Measurements from ENCODE around the gene PDE6B. TPM values are rescaled to one million over a fixed set of nuclear protein-coding genes. Genes with fewer than 3 reads are reported as not detected.

PDE6B gene
- total RNA-seq, 1 donor from 2014 or later = 2.3 TPM

DNA sequence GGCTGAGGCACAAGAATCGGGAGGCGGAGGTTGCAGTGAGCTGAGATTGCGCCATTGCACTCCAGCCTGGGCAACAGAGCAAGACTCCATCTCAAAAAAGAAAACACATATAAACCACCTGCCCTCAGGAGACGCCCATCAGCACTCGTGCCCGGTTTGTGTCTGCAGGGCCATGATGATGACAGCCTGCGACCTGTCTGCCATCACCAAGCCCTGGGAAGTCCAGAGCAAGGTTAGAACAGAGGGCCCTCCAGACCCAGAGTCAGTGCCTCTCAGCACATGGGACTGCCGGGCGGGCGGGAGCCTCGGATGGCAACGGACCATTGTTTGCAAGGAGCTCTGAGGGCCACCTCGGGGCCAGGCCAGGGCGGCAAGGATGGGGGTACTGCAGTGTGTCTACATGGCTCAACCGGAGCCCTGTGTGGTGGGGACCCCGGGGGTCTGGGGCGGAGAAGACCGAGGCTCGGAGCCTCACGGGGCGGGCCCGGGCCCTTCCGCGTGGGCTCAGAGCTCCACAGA lies 39.4 kb downstream of the PDE6B start:
- Mint-ChIP-seq H3K36me3 (ENCODE audit: low read depth) (no peaks in the 10 kb centered on the region), H3K4me1 (ENCODE audit: low read depth) (peaks cover 2% of the 10 kb centered on the region), H3K9me3 (ENCODE audit: low read depth) (no peaks in the 10 kb centered on the region), H3K27me3 (ENCODE audit: low read depth) (no peaks in the 10 kb centered on the region), H3K27ac (ENCODE audit: unreplicated experiment) (no peak overlapping the region), H3K4me3 (ENCODE audit: unreplicated experiment) (no peak overlapping the region)
- TF ChIP-seq, protein P1, sequence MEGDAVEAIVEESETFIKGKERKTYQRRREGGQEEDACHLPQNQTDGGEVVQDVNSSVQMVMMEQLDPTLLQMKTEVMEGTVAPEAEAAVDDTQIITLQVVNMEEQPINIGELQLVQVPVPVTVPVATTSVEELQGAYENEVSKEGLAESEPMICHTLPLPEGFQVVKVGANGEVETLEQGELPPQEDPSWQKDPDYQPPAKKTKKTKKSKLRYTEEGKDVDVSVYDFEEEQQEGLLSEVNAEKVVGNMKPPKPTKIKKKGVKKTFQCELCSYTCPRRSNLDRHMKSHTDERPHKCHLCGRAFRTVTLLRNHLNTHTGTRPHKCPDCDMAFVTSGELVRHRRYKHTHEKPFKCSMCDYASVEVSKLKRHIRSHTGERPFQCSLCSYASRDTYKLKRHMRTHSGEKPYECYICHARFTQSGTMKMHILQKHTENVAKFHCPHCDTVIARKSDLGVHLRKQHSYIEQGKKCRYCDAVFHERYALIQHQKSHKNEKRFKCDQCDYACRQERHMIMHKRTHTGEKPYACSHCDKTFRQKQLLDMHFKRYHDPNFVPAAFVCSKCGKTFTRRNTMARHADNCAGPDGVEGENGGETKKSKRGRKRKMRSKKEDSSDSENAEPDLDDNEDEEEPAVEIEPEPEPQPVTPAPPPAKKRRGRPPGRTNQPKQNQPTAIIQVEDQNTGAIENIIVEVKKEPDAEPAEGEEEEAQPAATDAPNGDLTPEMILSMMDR (IDR thresholded peaks at IDR 0.05) = no peak
- DNase-seq (ENCODE audit: low spot score) = peak; percentile 89

DNA sequence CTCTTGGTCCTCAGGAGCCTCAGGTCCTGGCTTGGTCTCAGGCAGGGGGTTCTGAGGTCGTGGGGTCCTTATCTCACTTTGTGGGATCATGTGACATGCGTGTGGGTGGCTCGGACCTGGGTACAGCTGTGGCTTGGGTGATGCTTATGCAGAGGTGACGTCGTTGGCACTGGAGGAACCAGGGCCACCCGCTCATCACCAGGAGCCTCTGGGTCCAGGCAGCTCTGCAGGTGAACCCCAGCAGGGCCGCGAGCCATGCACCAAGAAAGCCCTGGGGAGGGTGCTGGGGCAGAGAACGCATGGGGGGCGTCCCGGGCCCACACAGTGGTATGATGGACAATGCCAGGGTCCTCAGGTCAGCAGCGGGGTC lies 40.0 kb downstream of the PDE6B start:
- no peaks in the 10 kb centered on the region for H3K36me3 Mint-ChIP-seq (ENCODE audit: low read depth)
- TF ChIP-seq, protein P1 (IDR thresholded peaks at IDR 0.05) = no peak
- no peak overlapping the region for H3K27ac Mint-ChIP-seq (ENCODE audit: unreplicated experiment)
- no peak overlapping the region for H3K4me3 Mint-ChIP-seq (ENCODE audit: unreplicated experiment)
- no peaks in the 10 kb centered on the region for H3K9me3 Mint-ChIP-seq (ENCODE audit: low read depth)
- H3K4me1 Mint-ChIP-seq (ENCODE audit: low read depth) = peaks cover 2% of the 10 kb centered on the region
- DNase-seq (ENCODE audit: low spot score) = peak; percentile 87
- H3K27me3 Mint-ChIP-seq (ENCODE audit: low read depth) = no peaks in the 10 kb centered on the region

DNA sequence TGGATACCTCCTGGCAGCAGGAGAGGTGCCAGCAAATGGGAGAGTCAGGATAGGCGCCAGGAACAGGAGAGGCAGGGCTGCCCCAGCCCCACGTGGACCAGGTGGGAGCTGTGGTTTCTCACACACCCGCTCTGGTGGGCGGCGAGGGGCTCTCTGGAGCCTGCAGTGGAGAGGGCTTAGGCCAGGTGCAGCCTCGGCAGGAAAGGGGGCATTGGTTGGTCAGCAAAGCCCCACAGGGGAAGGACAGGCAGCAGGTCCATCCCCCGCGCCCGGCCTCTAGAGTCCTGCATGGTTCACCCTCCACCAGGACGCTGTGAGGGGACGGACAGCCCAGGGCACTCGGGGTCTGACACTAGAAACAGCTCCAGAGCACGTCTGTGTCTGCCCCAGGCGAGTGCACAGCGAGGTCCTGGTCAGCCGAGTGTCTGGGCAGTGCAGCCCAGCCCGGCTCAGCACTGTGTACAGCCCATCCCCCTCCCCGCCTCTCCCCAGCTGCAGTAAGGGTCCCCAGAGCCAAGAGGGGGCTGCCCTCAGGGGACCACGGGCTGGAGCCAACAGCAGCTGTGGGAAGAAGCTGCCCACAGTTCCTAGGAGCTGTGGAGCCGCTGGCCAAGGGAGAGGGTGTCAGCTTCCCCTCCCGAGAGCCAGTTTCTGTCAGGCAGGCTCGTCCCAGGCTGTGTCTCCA lies 40.5 kb downstream of the PDE6B start:
- no peak for DNase-seq (ENCODE audit: low spot score)
- Mint-ChIP-seq H3K27me3 (ENCODE audit: low read depth) (no peaks in the 10 kb centered on the region), H3K36me3 (ENCODE audit: low read depth) (peaks cover 2% of the 10 kb centered on the region), H3K27ac (ENCODE audit: unreplicated experiment) (no peak overlapping the region), H3K4me1 (ENCODE audit: low read depth) (peaks cover 2% of the 10 kb centered on the region), H3K9me3 (ENCODE audit: low read depth) (no peaks in the 10 kb centered on the region), H3K4me3 (ENCODE audit: unreplicated experiment) (no peak overlapping the region)
- TF ChIP-seq, protein P1 (IDR thresholded peaks at IDR 0.05) = no peak

DNA sequence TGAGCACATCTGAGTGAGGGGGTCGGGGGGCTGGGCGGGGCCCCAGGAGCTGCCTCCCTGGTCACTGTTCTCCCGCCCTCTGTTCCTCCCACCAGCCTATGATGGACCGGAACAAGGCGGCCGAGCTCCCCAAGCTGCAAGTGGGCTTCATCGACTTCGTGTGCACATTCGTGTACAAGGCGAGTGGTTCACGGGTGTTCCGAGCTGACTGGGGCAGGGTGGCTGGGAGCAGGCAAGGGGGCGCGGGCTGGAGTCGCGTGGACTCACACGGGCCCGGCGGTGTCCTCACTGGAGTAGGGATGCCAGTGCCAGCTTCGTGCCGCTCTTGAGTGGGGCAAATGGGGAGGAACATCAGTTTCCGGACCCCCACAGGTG lies 41.0 kb downstream of the PDE6B start:
- peaks cover 4% of the 10 kb centered on the region for H3K36me3 Mint-ChIP-seq (ENCODE audit: low read depth)
- H3K4me1 Mint-ChIP-seq (ENCODE audit: low read depth) = peaks cover 2% of the 10 kb centered on the region
- TF ChIP-seq, protein P1 (IDR thresholded peaks at IDR 0.05) = no peak
- no peak for DNase-seq (ENCODE audit: low spot score)
- H3K27me3 Mint-ChIP-seq (ENCODE audit: low read depth) = no peaks in the 10 kb centered on the region
- H3K9me3 Mint-ChIP-seq (ENCODE audit: low read depth) = no peaks in the 10 kb centered on the region
- H3K4me3 Mint-ChIP-seq (ENCODE audit: unreplicated experiment) = no peak overlapping the region
- H3K27ac Mint-ChIP-seq (ENCODE audit: unreplicated experiment) = peak overlapping the region; percentile 27

DNA sequence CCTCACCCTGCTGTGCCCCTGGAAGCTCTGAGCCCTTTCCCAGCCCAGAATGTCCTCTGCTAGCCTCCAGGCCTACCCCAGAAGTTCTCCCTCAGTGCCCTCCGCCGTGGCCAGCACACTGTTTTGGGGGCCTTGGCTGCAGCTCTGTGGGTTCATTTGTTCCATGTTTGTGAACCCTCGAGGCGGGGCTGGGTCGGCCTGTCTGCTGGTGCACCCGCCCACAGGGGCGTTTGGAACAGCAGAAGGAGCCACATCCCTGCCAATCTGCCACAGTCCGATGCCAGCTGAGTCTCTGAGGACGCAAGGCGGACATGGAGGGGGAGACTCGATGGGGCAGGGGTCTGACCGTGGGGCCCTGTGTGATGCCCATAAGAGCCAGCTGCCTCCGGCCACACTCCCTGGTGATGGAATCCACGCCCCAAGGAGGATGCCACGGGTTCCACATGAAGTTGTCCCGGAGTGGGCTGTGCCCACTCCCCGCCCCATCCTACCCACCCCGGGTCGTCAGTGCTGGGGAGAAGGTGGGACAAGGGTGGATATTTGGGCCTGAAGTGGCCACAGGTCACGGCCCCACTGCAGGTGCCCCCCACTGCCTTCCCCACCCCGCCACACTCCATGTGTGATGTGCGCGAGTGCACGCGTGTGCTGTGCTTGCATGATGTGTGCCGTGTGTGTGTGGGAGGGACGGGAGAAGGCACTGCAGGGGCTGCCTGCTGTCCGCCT lies 41.6 kb downstream of the PDE6B start:
- TF ChIP-seq, protein P1 (IDR thresholded peaks at IDR 0.05) = no peak
- peaks cover 2% of the 10 kb centered on the region for H3K4me1 Mint-ChIP-seq (ENCODE audit: low read depth)
- DNase-seq (ENCODE audit: low spot score) = no peak
- no peak overlapping the region for H3K4me3 Mint-ChIP-seq (ENCODE audit: unreplicated experiment)
- H3K9me3 Mint-ChIP-seq (ENCODE audit: low read depth) = no peaks in the 10 kb centered on the region
- H3K27me3 Mint-ChIP-seq (ENCODE audit: low read depth) = no peaks in the 10 kb centered on the region
- peaks cover 4% of the 10 kb centered on the region for H3K36me3 Mint-ChIP-seq (ENCODE audit: low read depth)
- H3K27ac Mint-ChIP-seq (ENCODE audit: unreplicated experiment) = peak overlapping the region; percentile 27
